Fibroblast of lung (primary cell): ENCODE measurements around the gene BCAR3. TPM values are rescaled to one million over a fixed set of nuclear protein-coding genes. Genes with fewer than 3 reads are reported as not detected.

ENCODE experiments used
- DNase-seq, 2 donors: peaks; one replicate each; pipeline versions ENCODE4 v3.0.0 to v3.0.0-alpha.2; 2010; ENCODE audit warnings: low read depth in 2 of 2
- H2AFZ ChIP-seq: 2 replicates; pipeline ENCODE4 v1.5.1; 2012; ENCODE audit warnings: low read length, control low read depth, inconsistent platforms
- H3K27ac ChIP-seq: 2 replicates; pipeline ENCODE4 v1.5.1; 2011; ENCODE audit warnings: low read length, control low read depth; ENCODE audit not compliant: insufficient read depth
- H3K27me3 ChIP-seq: 2 replicates; pipeline ENCODE4 v1.5.1; 2011; ENCODE audit warnings: mild to moderate bottlenecking, low read length; ENCODE audit not compliant: control insufficient read depth, insufficient read depth
- H3K36me3 ChIP-seq: 2 replicates; pipeline ENCODE4 v1.5.1; 2011; ENCODE audit warnings: low read length; ENCODE audit not compliant: control insufficient read depth, insufficient read depth
- H3K4me1 ChIP-seq: 2 replicates; pipeline ENCODE4 v1.5.1; 2011; ENCODE audit warnings: low read length; ENCODE audit not compliant: control insufficient read depth, insufficient read depth; ENCODE audit errors: extremely low read depth
- H3K4me2 ChIP-seq: 2 replicates; pipeline ENCODE4 v1.5.1; 2011; ENCODE audit warnings: low read length, control low read depth; ENCODE audit not compliant: insufficient read depth; ENCODE audit errors: extremely low read depth
- H3K4me3 ChIP-seq, 4 experiments: fragments of 200-600 bp in 1 of 4; sonication (generic) in 1 of 4; replicated peaks in 1 of 4; 2 replicates each; pipeline ENCODE4 v1.5.1; 2011 to 2016; ENCODE audit warnings: low read length in 4 of 4, low read depth in 3 of 4, mild to moderate bottlenecking in 3 of 4, control low read depth in 2 of 4, inconsistent platforms in 1 of 4, mixed read lengths in 1 of 4; ENCODE audit not compliant: insufficient read depth in 1 of 4; ENCODE audit errors: control extremely low read depth in 1 of 4
- H3K79me2 ChIP-seq: 2 replicates; pipeline ENCODE4 v1.5.1; 2012; ENCODE audit warnings: mild to moderate bottlenecking, low read length, inconsistent platforms; ENCODE audit not compliant: control insufficient read depth, insufficient read depth
- H3K9ac ChIP-seq: 2 replicates; pipeline ENCODE4 v1.5.1; 2011; ENCODE audit warnings: mild to moderate bottlenecking, low read length, control low read depth; ENCODE audit not compliant: insufficient read depth
- H3K9me3 ChIP-seq: 2 replicates; pipeline ENCODE4 v1.5.1; 2012; ENCODE audit warnings: low read depth, low read length; ENCODE audit not compliant: control insufficient read depth, insufficient read depth
- H4K20me1 ChIP-seq: 2 replicates; pipeline ENCODE4 v1.5.1; 2011; ENCODE audit warnings: low read length; ENCODE audit not compliant: control insufficient read depth, insufficient read depth; ENCODE audit errors: extremely low read depth
- CTCF ChIP-seq, 2 donors: IDR thresholded peaks in 1 of 2; conservative IDR thresholded peaks in 1 of 2; 1 replicate in 1 of 2; 2 replicates in 1 of 2; pipeline ENCODE4 v1.5.1; 2011 to 2012; ENCODE audit warnings: low read length in 2 of 2, control low read depth in 1 of 2, inconsistent platforms in 1 of 2, low read depth in 1 of 2, mild to moderate bottlenecking in 1 of 2
- EZH2 ChIP-seq: IDR thresholded peaks from 2 replicates; pipeline ENCODE4 v1.5.1; 2012; ENCODE audit warnings: low read length, control low read depth, mild to moderate bottlenecking; ENCODE audit errors: missing control alignments
- polyA plus RNA-seq, 2 donors: library from polyadenylated mRNA; depleted of rRNA in 1 of 2; stranded (reverse) in 1 of 2; unstranded in 1 of 2; fragments of >200 nt; gene quantifications; 2 replicates each; pipeline ENCODE4 v1.2.1, GENCODE V29; 2011 to 2012; ENCODE audit warnings: missing spikeins in 1 of 2
- total RNA-seq: library from RNA; depleted of rRNA; stranded (reverse); fragments of >200 nt; gene quantifications from 2 replicates; pipeline ENCODE4 v1.2.1, GENCODE V29; 2014

The BCAR3 gene
- total and polyA plus RNA-seq, 2 donors (not counting 1 experiment from before 2014, with no cell fraction given): 12.6 to 35.2 TPM

DNA sequence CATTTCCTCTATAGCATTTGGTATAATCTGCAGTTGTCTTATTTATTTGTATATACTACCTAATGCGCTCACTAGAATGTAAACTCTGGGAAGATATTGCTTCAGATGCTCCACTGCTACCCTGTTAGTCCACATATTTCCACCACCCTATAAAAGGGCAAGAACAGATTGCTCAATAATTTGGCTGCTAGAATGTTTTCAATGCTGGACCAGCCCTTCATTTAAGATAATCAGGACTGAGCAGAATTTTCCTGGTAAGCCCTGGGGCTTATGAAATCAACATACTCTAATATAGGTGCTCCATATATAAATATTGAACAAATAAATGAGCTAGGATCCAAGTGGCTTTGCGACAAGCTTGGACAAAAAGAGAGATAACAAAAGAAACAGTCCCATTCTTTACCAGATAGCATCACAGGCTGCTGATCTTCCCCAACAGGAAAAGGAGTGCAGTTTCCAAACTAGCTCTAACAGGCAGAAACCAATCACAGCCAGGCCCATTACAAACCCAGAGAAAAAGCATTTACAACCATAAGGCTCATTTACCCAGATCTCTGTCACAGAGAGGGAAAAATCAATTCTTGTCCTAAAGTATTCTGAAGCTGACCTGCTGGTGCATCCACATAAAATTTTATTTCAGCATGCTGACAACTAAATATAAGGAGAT lies 8.3 kb downstream of the BCAR3 start:
- DNase-seq: peak in 1 of 2 donors; percentile 84
- H3K36me3 ChIP-seq: peaks cover 8% of the 10 kb centered on the region
- H3K79me2 ChIP-seq: peaks cover 89% of the 10 kb centered on the region
- no peak overlapping the region for H3K4me2 ChIP-seq
- H3K9me3 ChIP-seq: no peaks in the 10 kb centered on the region
- peaks cover 47% of the 10 kb centered on the region for H3K4me1 ChIP-seq
- no peak overlapping the region for H2AFZ ChIP-seq
- H4K20me1 ChIP-seq: no peaks in the 10 kb centered on the region
- H3K4me3 ChIP-seq: no peak overlapping the region
- TF ChIP-seq EZH2 (no peak), CTCF (conservative IDR thresholded peaks at IDR 0.05 in 1 of 2, IDR thresholded peaks at IDR 0.05 in 1 of 2; ENCODE audit: low read depth in 1 of 2, low read length in 2 of 2) (no peak)
- H3K27ac ChIP-seq: no peak overlapping the region
- no peak overlapping the region for H3K9ac ChIP-seq
- no peaks in the 10 kb centered on the region for H3K27me3 ChIP-seq

DNA sequence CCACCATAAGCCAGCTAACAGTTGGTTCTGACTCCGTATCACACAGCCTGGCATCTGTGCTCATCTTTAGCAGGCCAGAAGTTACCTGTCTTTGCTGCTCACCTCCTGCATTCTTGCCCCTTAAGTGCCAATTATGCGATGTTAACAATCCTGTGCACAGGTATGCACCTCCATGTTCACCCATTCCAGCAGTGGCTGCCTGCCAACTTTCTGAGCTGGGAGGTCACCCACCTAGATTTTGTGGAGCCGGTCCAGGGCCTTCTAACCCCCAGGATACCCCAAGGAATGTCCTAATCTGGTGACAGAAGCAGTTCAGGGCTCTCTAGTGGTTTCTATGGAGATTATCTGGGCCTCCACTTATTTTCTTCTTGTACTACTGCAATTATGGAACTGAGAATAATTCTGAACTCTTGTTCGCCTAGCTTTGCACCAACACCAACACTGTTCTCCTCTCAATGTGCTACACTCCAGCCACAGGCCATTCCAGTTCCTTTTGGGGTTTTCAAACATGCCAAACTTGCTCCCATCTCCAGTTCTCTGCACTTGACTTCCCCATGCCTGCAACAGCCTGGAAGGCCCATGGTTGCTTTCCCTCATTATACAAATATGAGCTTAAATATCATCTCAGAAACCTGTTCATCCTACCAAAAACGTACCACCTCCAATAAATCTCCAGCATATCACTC lies 9.0 kb downstream of the BCAR3 start:
- Histone ChIP-seq H3K4me2 (peak overlapping the region; percentile 20), H4K20me1 (no peaks in the 10 kb centered on the region), H3K27me3 (no peaks in the 10 kb centered on the region), H3K9me3 (no peaks in the 10 kb centered on the region), H3K9ac (no peak overlapping the region), H2AFZ (no peak overlapping the region), H3K79me2 (peaks cover 89% of the 10 kb centered on the region), H3K36me3 (peaks cover 11% of the 10 kb centered on the region), H3K27ac (no peak overlapping the region), H3K4me1 (peaks cover 49% of the 10 kb centered on the region), H3K4me3 (peak overlapping the region in 1 of 4 experiments; percentile 5)
- TF ChIP-seq EZH2 (no peak), CTCF (conservative IDR thresholded peaks at IDR 0.05 in 1 of 2, IDR thresholded peaks at IDR 0.05 in 1 of 2; ENCODE audit: low read depth in 1 of 2, low read length in 2 of 2) (no peak)
- no peak for DNase-seq

GRCh38 chr1:93672069-93672468 lies 9.6 kb downstream of the BCAR3 start:
- peaks cover 8% of the 10 kb centered on the region for H3K36me3 ChIP-seq

More at GRCh38 chr1:93672069-93672468, 9.6 kb downstream of the BCAR3 start:
- H2AFZ ChIP-seq: no peak overlapping the region
- H3K9ac ChIP-seq: no peak overlapping the region
- no peaks in the 10 kb centered on the region for H4K20me1 ChIP-seq
- TF ChIP-seq CTCF (conservative IDR thresholded peaks at IDR 0.05 in 1 of 2, IDR thresholded peaks at IDR 0.05 in 1 of 2; ENCODE audit: low read depth in 1 of 2, low read length in 2 of 2) (no peak), EZH2 (no peak)
- H3K4me1 ChIP-seq: peaks cover 47% of the 10 kb centered on the region
- peak overlapping the region; percentile 20 for H3K4me2 ChIP-seq
- no peaks in the 10 kb centered on the region for H3K9me3 ChIP-seq
- DNase-seq: peak; percentile 84 to 95
- H3K27ac ChIP-seq: no peak overlapping the region
- peaks cover 89% of the 10 kb centered on the region for H3K79me2 ChIP-seq
- H3K27me3 ChIP-seq: no peaks in the 10 kb centered on the region
- peak overlapping the region in 1 of 4 experiments; percentile 5 for H3K4me3 ChIP-seq
